HFFc6 (cell line): ENCODE measurements around the gene MLH1. TPM values are rescaled to one million over a fixed set of nuclear protein-coding genes. Genes with fewer than 3 reads are reported as not detected.
"Not testable (repeated sequence)": the region's sequence is repeated elsewhere in the genome, so short reads cannot be mapped to it uniquely, and the experiment has no call there.

ENCODE experiments used
- DNase-seq: peaks from one replicate; pipeline ENCODE4 v3.0.0-alpha.2; 2018
- H3K27ac Mint-ChIP-seq: 2 replicates; pipeline ENCODE4 v1.8.0; 2020; ENCODE audit warnings: mild to moderate bottlenecking, mixed read lengths
- H3K27me3 Mint-ChIP-seq: 2 replicates; pipeline ENCODE4 v1.8.0; 2021; ENCODE audit warnings: mild to moderate bottlenecking, moderate library complexity, mixed read lengths; ENCODE audit not compliant: insufficient read depth
- H3K36me3 Mint-ChIP-seq: 2 replicates; pipeline ENCODE4 v1.8.0; 2021; ENCODE audit warnings: low read depth, mixed read lengths
- H3K4me1 Mint-ChIP-seq: 2 replicates; pipeline ENCODE4 v1.8.0; 2020; ENCODE audit warnings: low read depth, mixed read lengths
- H3K4me3 Mint-ChIP-seq: 2 replicates; pipeline ENCODE4 v1.8.0; 2020; ENCODE audit warnings: mild to moderate bottlenecking, moderate library complexity, mixed read lengths
- H3K9me3 Mint-ChIP-seq: 2 replicates; pipeline ENCODE4 v1.8.0; 2020; ENCODE audit warnings: mild to moderate bottlenecking, mixed read lengths
- total RNA-seq, 6 experiments: library from RNA; stranded (reverse); fragmentation: NEBNext Ultra II Directional; extraction: Animal tissue kit (Norgen Biotek cat#: 25700); gene quantifications; 2 replicates in 1 of 6; 3 replicates in 5 of 6; pipeline ENCODE4 v1.2.3, GENCODE V29; 2021
- TF ChIP-seq, protein P1 (sequence below): fragments of 200-600 bp; sonication (generic); IDR thresholded peaks from 2 replicates; pipeline ENCODE4 v1.5.0; 2021; ENCODE audit warnings: antibody characterized with exemption, mild to moderate bottlenecking

MLH1 gene
- total RNA-seq, 6 experiments from 2014 or later = 28.7 to 38.3 (median 35.1) TPM

- DNase-seq = peak; percentile 41
- Mint-ChIP-seq H3K27me3 (peaks cover 13% of the 10 kb centered on the region), H3K4me1 (peaks cover 22% of the 10 kb centered on the region), H3K4me3 (no peak overlapping the region), H3K9me3 (no peaks in the 10 kb centered on the region), H3K27ac (peak overlapping the region; percentile 2; the same call in 1 of the 2 replicates), H3K36me3 (no peaks in the 10 kb centered on the region)
- TF ChIP-seq, protein P1, sequence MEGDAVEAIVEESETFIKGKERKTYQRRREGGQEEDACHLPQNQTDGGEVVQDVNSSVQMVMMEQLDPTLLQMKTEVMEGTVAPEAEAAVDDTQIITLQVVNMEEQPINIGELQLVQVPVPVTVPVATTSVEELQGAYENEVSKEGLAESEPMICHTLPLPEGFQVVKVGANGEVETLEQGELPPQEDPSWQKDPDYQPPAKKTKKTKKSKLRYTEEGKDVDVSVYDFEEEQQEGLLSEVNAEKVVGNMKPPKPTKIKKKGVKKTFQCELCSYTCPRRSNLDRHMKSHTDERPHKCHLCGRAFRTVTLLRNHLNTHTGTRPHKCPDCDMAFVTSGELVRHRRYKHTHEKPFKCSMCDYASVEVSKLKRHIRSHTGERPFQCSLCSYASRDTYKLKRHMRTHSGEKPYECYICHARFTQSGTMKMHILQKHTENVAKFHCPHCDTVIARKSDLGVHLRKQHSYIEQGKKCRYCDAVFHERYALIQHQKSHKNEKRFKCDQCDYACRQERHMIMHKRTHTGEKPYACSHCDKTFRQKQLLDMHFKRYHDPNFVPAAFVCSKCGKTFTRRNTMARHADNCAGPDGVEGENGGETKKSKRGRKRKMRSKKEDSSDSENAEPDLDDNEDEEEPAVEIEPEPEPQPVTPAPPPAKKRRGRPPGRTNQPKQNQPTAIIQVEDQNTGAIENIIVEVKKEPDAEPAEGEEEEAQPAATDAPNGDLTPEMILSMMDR = no peak
Observed at GRCh38 chr3:36957862-36958686, 35.2 kb upstream of the MLH1 start.

DNA sequence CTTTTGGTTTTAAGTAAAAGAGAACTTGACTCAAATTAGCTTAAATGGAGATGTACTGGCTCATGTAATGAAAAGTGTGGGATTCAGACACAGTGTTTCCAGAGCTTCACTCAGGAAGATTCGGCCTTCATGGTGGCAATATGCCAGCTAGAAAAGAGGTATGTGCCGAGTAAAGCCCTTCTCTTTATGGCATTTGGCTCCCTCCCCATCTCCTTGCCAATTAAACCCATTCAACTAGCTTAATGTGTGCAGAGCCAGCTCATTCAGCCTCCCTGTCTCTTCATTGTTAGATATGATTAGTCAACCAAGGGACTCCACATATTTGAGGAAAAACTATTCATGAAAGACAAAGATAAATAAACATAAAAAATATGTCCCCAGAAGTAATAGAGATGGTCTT lies 33.5 kb upstream of the MLH1 start:
- peaks cover 8% of the 10 kb centered on the region for H3K27me3 Mint-ChIP-seq
- no peaks in the 10 kb centered on the region for H3K36me3 Mint-ChIP-seq
- peak; percentile 19 for DNase-seq
- H3K4me3 Mint-ChIP-seq = no peak overlapping the region
- H3K9me3 Mint-ChIP-seq = no peaks in the 10 kb centered on the region
- TF ChIP-seq, protein P1 = no peak
- no peak overlapping the region for H3K27ac Mint-ChIP-seq
- H3K4me1 Mint-ChIP-seq = peaks cover 22% of the 10 kb centered on the region

DNA sequence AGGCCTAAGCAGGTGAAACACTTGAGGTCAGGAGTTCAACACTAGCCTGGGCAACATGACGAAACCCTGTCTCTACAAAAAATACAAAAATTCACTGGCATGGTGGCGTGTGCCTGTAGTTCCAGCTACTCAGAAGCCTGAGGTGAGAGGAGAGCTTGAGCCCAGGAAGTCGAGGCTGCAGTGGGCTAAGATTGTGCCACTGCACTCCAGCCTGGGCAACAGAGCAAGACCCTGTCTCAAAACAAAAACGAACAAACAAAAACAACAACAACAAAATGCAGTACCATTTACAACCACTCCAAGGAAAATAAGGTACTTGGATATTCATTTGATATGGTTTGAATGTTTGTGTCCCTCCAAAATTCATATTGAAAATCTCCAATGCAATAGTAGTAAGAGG lies 32.8 kb upstream of the MLH1 start:
- DNase-seq = no peak
- no peaks in the 10 kb centered on the region for H3K9me3 Mint-ChIP-seq
- TF ChIP-seq, protein P1 = peak; percentile 46; the same call in 1 of the 2 replicates
- H3K27ac Mint-ChIP-seq = no peak overlapping the region
- H3K4me1 Mint-ChIP-seq = peaks cover 22% of the 10 kb centered on the region
- H3K36me3 Mint-ChIP-seq = no peaks in the 10 kb centered on the region
- peaks cover 4% of the 10 kb centered on the region for H3K27me3 Mint-ChIP-seq
- H3K4me3 Mint-ChIP-seq = no peak overlapping the region

GRCh38 chr3:36963008-36963407 lies 30.3 kb upstream of the MLH1 start:
- not testable (repeated sequence) for H3K9me3 Mint-ChIP-seq, H3K27ac Mint-ChIP-seq, H3K27me3 Mint-ChIP-seq, DNase-seq, H3K4me3 Mint-ChIP-seq, H3K36me3 Mint-ChIP-seq
- H3K4me1 Mint-ChIP-seq = peaks cover 15% of the 10 kb centered on the region

GRCh38 chr3:36964331-36964730 lies 29.0 kb upstream of the MLH1 start:
- Mint-ChIP-seq H3K27ac (no peak overlapping the region), H3K27me3 (no peaks in the 10 kb centered on the region), H3K4me3 (no peak overlapping the region), H3K4me1 (peaks cover 15% of the 10 kb centered on the region), H3K9me3 (no peaks in the 10 kb centered on the region), H3K36me3 (no peaks in the 10 kb centered on the region)
- TF ChIP-seq, protein P1 = no peak
- DNase-seq = no peak

DNA sequence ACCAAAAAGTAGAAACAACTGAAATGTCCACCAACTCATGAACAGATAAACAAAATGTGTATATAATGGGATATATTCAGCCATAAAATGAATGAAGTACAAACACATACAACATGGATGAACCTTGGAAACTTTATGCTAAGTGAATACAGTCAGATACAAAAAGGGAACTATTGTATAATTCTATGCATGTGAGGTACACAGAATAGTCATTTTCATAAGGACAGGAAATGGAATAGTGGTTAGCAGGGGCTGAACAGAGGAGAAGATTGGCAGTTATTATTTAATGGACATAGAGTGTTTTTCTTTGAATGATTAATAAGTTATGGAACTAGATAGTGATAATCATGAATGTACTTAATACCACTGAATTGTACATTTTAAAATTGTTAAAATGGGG lies 28.5 kb upstream of the MLH1 start:
- no peaks in the 10 kb centered on the region for H3K36me3 Mint-ChIP-seq
- no peaks in the 10 kb centered on the region for H3K9me3 Mint-ChIP-seq
- H3K4me3 Mint-ChIP-seq = no peak overlapping the region
- H3K27ac Mint-ChIP-seq = no peak overlapping the region
- DNase-seq = no peak
- H3K4me1 Mint-ChIP-seq = peaks cover 15% of the 10 kb centered on the region
- no peaks in the 10 kb centered on the region for H3K27me3 Mint-ChIP-seq
- TF ChIP-seq, protein P1 = no peak
